MM.1S (cell line): ENCODE results near the gene GPRASP2.

Experiments used
- DNase-seq: peaks from one replicate; pipeline ENCODE4 v3.0.0-alpha.2; 2015
- H2AFZ ChIP-seq: fragments of 300-600 bp; sonication (generic); 2 replicates; pipeline ENCODE4 v1.6.0; 2016; ENCODE audit warnings: antibody characterized with exemption, low read length
- H3F3A ChIP-seq: fragments of 300-600 bp; sonication (generic); 2 replicates; pipeline ENCODE4 v1.6.1; 2016; ENCODE audit warnings: mild to moderate bottlenecking, antibody characterized with exemption, low read length, moderate library complexity, mixed read lengths; ENCODE audit not compliant: insufficient read depth
- H3K27ac ChIP-seq: fragments of 300-600 bp; sonication (generic); 2 replicates; pipeline ENCODE4 v1.5.1; 2016; ENCODE audit warnings: mild to moderate bottlenecking, low read length
- H3K27me3 ChIP-seq: fragments of 300-600 bp; sonication (generic); replicated peaks from 2 replicates; pipeline ENCODE4 v1.6.0; 2016; ENCODE audit warnings: low read length; ENCODE audit not compliant: insufficient read depth
- H3K36me3 ChIP-seq: fragments of 300-600 bp; sonication (generic); replicated peaks from 2 replicates; pipeline ENCODE4 v1.6.1; 2016; ENCODE audit warnings: mild to moderate bottlenecking, low read length, mixed read lengths; ENCODE audit not compliant: insufficient read depth
- H3K4me1 ChIP-seq: fragments of 300-600 bp; sonication (generic); 2 replicates; pipeline ENCODE4 v1.6.1; 2016; ENCODE audit warnings: low read length, mixed read lengths
- H3K4me2 ChIP-seq: fragments of 300-600 bp; sonication (generic); 2 replicates; pipeline ENCODE4 v1.6.0; 2016; ENCODE audit warnings: low read depth, low read length
- H3K4me3 ChIP-seq: fragments of 300-600 bp; sonication (generic); 2 replicates; pipeline ENCODE4 v1.5.1; 2016; ENCODE audit warnings: low read length, mixed read lengths
- H3K79me2 ChIP-seq: fragments of 300-600 bp; sonication (generic); 2 replicates; pipeline ENCODE4 v1.6.1; 2016; ENCODE audit warnings: mixed run types, low read length, mixed read lengths
- H3K9ac ChIP-seq: fragments of 300-600 bp; sonication (generic); 2 replicates; pipeline ENCODE4 v1.6.1; 2016; ENCODE audit warnings: low read length, mixed read lengths
- H3K9me2 ChIP-seq: fragments of 300-600 bp; sonication (generic); replicated peaks from 2 replicates; pipeline ENCODE4 v1.6.1; 2016; ENCODE audit warnings: mild to moderate bottlenecking, low read length, mixed read lengths; ENCODE audit not compliant: insufficient read depth
- H3K9me3 ChIP-seq: fragments of 300-600 bp; sonication (generic); replicated peaks from 2 replicates; pipeline ENCODE4 v1.6.1; 2016; ENCODE audit warnings: mild to moderate bottlenecking, low read length, mixed read lengths; ENCODE audit not compliant: insufficient read depth
- H4K20me1 ChIP-seq: fragments of 300-600 bp; sonication (generic); 2 replicates; pipeline ENCODE4 v1.6.1; 2016; ENCODE audit warnings: mild to moderate bottlenecking, low read length, moderate library complexity, mixed read lengths; ENCODE audit not compliant: insufficient read depth
- EZH2 ChIP-seq: fragments of 300-600 bp; sonication (generic); optimal IDR thresholded peaks from 2 replicates; pipeline ENCODE3; 2017; ENCODE audit warnings: low read depth, mild to moderate bottlenecking, antibody characterized with exemption, low read length, mixed read lengths
- EZH2phosphoT487 ChIP-seq: fragments of 300-600 bp; sonication (generic); IDR thresholded peaks from 2 replicates; pipeline ENCODE4 v1.6.1; 2018; ENCODE audit warnings: antibody characterized with exemption, low read length
- TF ChIP-seq, protein P1 (sequence below): fragments of 300-600 bp; sonication (generic); IDR thresholded peaks from 2 replicates; pipeline ENCODE4 v1.5.1; 2016; ENCODE audit warnings: antibody characterized with exemption, low read length, mixed read lengths

Gene GPRASP2

DNA sequence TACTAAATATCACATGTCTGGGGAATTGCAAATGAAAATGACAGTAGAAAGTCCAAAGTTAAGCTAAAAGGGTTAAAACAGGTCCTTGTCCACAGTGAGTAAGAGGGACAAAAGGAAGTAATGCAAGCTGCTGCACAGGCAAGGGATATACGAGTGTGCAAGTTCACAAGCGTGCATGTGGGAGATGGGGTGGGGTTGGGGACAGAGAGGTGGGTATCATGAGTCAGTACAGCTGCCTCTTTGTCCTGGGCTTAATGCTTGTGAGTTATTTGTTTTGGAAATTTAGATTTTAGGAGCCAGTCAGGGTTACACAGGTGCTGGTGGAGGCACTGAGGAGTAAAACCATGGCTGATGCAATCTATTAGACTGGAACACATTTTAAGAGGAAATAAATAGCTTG, 3.3 kb upstream of the GPRASP2 start:
- no peak overlapping the region for H3K27ac ChIP-seq
- no peaks in the 10 kb centered on the region for H3F3A ChIP-seq
- DNase-seq: no peak
- H3K9me3 ChIP-seq: no peaks in the 10 kb centered on the region
- TF ChIP-seq, protein P1, sequence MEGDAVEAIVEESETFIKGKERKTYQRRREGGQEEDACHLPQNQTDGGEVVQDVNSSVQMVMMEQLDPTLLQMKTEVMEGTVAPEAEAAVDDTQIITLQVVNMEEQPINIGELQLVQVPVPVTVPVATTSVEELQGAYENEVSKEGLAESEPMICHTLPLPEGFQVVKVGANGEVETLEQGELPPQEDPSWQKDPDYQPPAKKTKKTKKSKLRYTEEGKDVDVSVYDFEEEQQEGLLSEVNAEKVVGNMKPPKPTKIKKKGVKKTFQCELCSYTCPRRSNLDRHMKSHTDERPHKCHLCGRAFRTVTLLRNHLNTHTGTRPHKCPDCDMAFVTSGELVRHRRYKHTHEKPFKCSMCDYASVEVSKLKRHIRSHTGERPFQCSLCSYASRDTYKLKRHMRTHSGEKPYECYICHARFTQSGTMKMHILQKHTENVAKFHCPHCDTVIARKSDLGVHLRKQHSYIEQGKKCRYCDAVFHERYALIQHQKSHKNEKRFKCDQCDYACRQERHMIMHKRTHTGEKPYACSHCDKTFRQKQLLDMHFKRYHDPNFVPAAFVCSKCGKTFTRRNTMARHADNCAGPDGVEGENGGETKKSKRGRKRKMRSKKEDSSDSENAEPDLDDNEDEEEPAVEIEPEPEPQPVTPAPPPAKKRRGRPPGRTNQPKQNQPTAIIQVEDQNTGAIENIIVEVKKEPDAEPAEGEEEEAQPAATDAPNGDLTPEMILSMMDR: no peak
- TF ChIP-seq EZH2phosphoT487: no peak
- no peaks in the 10 kb centered on the region for H3K27me3 ChIP-seq
- H3K4me1 ChIP-seq: no peaks in the 10 kb centered on the region
- no peaks in the 10 kb centered on the region for H3K9me2 ChIP-seq
- no peak overlapping the region for H3K9ac ChIP-seq
- no peak overlapping the region for H2AFZ ChIP-seq
- no peak overlapping the region for H3K4me3 ChIP-seq
- no peaks in the 10 kb centered on the region for H4K20me1 ChIP-seq
- H3K4me2 ChIP-seq: no peak overlapping the region
- H3K79me2 ChIP-seq: no peaks in the 10 kb centered on the region
- H3K36me3 ChIP-seq: no peaks in the 10 kb centered on the region

GRCh38 chrX:102711872-102712215, 404 bp upstream of the GPRASP2 start:
- Histone ChIP-seq H3K4me1 (no peaks in the 10 kb centered on the region), H3K4me3 (no peak overlapping the region), H3K9me2 (no peaks in the 10 kb centered on the region), H3K79me2 (no peaks in the 10 kb centered on the region), H3K4me2 (no peak overlapping the region), H3F3A (no peaks in the 10 kb centered on the region), H4K20me1 (no peaks in the 10 kb centered on the region), H3K36me3 (no peaks in the 10 kb centered on the region), H3K9ac (no peak overlapping the region), H3K9me3 (no peaks in the 10 kb centered on the region), H2AFZ (no peak overlapping the region), H3K27me3 (no peaks in the 10 kb centered on the region), H3K27ac (no peak overlapping the region)
- TF ChIP-seq EZH2 (no peak), EZH2phosphoT487 (no peak)
- TF ChIP-seq, protein P1: no peak
- DNase-seq: no peak

GRCh38 chrX:102712981-102713625, 855 bp downstream of the GPRASP2 start:
- Histone ChIP-seq H3K9me3 (no peaks in the 10 kb centered on the region), H3K27ac (no peak overlapping the region), H2AFZ (no peak overlapping the region), H3K36me3 (no peaks in the 10 kb centered on the region), H3K4me1 (no peaks in the 10 kb centered on the region), H3K9ac (no peak overlapping the region), H3K4me2 (no peak overlapping the region), H4K20me1 (no peaks in the 10 kb centered on the region), H3F3A (no peaks in the 10 kb centered on the region), H3K4me3 (no peak overlapping the region), H3K27me3 (no peaks in the 10 kb centered on the region), H3K9me2 (no peaks in the 10 kb centered on the region), H3K79me2 (no peaks in the 10 kb centered on the region)
- DNase-seq: no peak
- TF ChIP-seq EZH2phosphoT487 (no peak), EZH2 (no peak)
- TF ChIP-seq, protein P1: no peak
